ENCODE data around the gene CFAP70. TPM values are rescaled to one million over a fixed set of nuclear protein-coding genes. Genes with fewer than 3 reads are reported as not detected.

CFAP70 gene
- total RNA-seq, 1 experiment from 2014 or later = 0.31 TPM

DNA sequence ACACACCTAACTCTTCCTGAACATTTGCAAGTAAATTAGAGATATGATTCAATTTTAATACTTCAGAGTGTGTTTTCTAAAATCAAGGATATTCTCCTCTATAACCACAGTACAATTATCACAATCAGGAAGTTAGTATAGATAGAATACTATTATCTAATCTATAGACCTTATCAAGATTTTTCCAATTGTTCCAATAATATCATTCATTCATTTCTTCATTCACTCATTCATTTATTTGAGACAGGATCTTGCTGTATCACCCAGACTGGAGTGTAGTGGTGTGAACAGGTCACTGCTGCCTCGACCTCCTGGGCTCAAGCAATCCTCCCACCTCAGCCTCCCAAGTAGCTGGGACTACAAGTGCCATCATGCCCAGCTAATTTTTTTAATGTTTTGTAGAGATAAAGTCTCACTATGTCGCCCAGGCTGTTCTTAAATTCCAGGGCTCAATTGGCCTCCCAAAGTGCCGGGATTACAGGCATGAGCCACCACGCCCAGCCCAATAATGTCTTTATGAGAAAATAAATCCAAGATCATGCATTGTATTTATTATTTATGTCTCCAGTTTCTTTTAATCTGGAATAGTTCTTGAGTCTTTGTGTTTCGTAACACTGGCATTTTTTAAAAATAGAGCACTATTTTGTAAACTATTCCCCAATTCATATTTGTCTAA is 95.6 kb downstream of the CFAP70 start:
- H3K27ac Mint-ChIP-seq = no peak overlapping the region
- H3K27me3 Mint-ChIP-seq (ENCODE audit: low read depth) = peaks cover 6% of the 10 kb centered on the region
- H3K9me3 Mint-ChIP-seq = peaks cover 29% of the 10 kb centered on the region
- CTCF ChIA-PET = interaction anchor here (1.4 to 2.2 kb wide), 4 partner anchors 8 to 135 kb away, joined by 5 to 12 read pairs (median 8); partner anchors contain the start of gene MRPS16
- DNase-seq (ENCODE audit: low spot score) (no peak), ATAC-seq (no peak)
- H3K4me1 Mint-ChIP-seq = no peaks in the 10 kb centered on the region
- H3K36me3 Mint-ChIP-seq = peaks cover 15% of the 10 kb centered on the region
- H3K4me3 Mint-ChIP-seq = no peak overlapping the region
- POLR2A ChIA-PET = no interaction called here
- TF ChIP-seq RORB (CRISPR knock-in tag; IDR thresholded peaks at IDR 0.05) (no peak), ZNF219 (CRISPR knock-in tag; IDR thresholded peaks at IDR 0.05; ENCODE audit: borderline replicate concordance) (no peak), GABPB1 (CRISPR knock-in tag; IDR thresholded peaks at IDR 0.05) (no peak), KAT7 (CRISPR knock-in tag; IDR thresholded peaks at IDR 0.05; ENCODE audit: borderline replicate concordance) (no peak), SOX15 (CRISPR knock-in tag; IDR thresholded peaks at IDR 0.05) (no peak), TEAD1 (CRISPR knock-in tag; IDR thresholded peaks at IDR 0.05) (no peak), NR1H2 (CRISPR knock-in tag; IDR thresholded peaks at IDR 0.05) (no peak), FOXK1 (CRISPR knock-in tag; IDR thresholded peaks at IDR 0.05) (no peak), ARID4B (CRISPR knock-in tag; IDR thresholded peaks at IDR 0.05; ENCODE audit: borderline replicate concordance) (no peak), ZNF396 (CRISPR knock-in tag; IDR thresholded peaks at IDR 0.05; ENCODE audit: borderline replicate concordance) (no peak), ZNF138 (CRISPR knock-in tag; conservative IDR thresholded peaks at IDR 0.05) (no peak), ESRRA (CRISPR knock-in tag; IDR thresholded peaks at IDR 0.05; ENCODE audit: borderline replicate concordance) (no peak), NFYB (CRISPR knock-in tag; conservative IDR thresholded peaks at IDR 0.05; ENCODE audit: low read depth) (no peak), SMAD3 (CRISPR knock-in tag; IDR thresholded peaks at IDR 0.05; ENCODE audit: borderline replicate concordance) (no peak)
- TF ChIP-seq, protein P1, sequence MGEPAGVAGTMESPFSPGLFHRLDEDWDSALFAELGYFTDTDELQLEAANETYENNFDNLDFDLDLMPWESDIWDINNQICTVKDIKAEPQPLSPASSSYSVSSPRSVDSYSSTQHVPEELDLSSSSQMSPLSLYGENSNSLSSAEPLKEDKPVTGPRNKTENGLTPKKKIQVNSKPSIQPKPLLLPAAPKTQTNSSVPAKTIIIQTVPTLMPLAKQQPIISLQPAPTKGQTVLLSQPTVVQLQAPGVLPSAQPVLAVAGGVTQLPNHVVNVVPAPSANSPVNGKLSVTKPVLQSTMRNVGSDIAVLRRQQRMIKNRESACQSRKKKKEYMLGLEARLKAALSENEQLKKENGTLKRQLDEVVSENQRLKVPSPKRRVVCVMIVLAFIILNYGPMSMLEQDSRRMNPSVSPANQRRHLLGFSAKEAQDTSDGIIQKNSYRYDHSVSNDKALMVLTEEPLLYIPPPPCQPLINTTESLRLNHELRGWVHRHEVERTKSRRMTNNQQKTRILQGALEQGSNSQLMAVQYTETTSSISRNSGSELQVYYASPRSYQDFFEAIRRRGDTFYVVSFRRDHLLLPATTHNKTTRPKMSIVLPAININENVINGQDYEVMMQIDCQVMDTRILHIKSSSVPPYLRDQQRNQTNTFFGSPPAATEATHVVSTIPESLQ (CRISPR knock-in tag; IDR thresholded peaks at IDR 0.05) = no peak
- TF ChIP-seq, protein P2, sequence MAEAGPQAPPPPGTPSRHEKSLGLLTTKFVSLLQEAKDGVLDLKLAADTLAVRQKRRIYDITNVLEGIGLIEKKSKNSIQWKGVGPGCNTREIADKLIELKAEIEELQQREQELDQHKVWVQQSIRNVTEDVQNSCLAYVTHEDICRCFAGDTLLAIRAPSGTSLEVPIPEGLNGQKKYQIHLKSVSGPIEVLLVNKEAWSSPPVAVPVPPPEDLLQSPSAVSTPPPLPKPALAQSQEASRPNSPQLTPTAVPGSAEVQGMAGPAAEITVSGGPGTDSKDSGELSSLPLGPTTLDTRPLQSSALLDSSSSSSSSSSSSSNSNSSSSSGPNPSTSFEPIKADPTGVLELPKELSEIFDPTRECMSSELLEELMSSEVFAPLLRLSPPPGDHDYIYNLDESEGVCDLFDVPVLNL (CRISPR knock-in tag; IDR thresholded peaks at IDR 0.05; ENCODE audit: borderline replicate concordance, low read depth) = no peak
- TF ChIP-seq, protein P3, sequence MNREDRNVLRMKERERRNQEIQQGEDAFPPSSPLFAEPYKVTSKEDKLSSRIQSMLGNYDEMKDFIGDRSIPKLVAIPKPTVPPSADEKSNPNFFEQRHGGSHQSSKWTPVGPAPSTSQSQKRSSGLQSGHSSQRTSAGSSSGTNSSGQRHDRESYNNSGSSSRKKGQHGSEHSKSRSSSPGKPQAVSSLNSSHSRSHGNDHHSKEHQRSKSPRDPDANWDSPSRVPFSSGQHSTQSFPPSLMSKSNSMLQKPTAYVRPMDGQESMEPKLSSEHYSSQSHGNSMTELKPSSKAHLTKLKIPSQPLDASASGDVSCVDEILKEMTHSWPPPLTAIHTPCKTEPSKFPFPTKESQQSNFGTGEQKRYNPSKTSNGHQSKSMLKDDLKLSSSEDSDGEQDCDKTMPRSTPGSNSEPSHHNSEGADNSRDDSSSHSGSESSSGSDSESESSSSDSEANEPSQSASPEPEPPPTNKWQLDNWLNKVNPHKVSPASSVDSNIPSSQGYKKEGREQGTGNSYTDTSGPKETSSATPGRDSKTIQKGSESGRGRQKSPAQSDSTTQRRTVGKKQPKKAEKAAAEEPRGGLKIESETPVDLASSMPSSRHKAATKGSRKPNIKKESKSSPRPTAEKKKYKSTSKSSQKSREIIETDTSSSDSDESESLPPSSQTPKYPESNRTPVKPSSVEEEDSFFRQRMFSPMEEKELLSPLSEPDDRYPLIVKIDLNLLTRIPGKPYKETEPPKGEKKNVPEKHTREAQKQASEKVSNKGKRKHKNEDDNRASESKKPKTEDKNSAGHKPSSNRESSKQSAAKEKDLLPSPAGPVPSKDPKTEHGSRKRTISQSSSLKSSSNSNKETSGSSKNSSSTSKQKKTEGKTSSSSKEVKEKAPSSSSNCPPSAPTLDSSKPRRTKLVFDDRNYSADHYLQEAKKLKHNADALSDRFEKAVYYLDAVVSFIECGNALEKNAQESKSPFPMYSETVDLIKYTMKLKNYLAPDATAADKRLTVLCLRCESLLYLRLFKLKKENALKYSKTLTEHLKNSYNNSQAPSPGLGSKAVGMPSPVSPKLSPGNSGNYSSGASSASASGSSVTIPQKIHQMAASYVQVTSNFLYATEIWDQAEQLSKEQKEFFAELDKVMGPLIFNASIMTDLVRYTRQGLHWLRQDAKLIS (CRISPR knock-in tag; IDR thresholded peaks at IDR 0.05; ENCODE audit: borderline replicate concordance) = no peak

All from WTC11 (cell line).